Upper lobe of left lung (tissue), 6 donors: ENCODE results near the gene KRT33A. TPM values are rescaled to one million over a fixed set of nuclear protein-coding genes. Genes with fewer than 3 reads are reported as not detected.

Experiments used
- ATAC-seq, 2 donors: fragments of 200-7000 bp; cut with Tn5 transposase; one replicate each; pipeline ENCODE4 v1.9.1; 2022; ENCODE audit warnings: mild to moderate bottlenecking in 2 of 2, moderate library complexity in 2 of 2; ENCODE audit not compliant: low FRiP score in 2 of 2
- DNase-seq, 2 donors: peaks; one replicate each; pipeline ENCODE4 v3.0.0-alpha.2; 2019 to 2020
- H3K27ac ChIP-seq, 4 donors: fragments of 200-600 bp; sonication (generic); one replicate each; pipeline ENCODE4 v1.5.1; 2016 to 2019
- H3K27me3 ChIP-seq, 4 donors: fragments of 200-600 bp; sonication (generic); one replicate each; pipeline ENCODE4 v1.5.1; 2017 to 2019
- H3K36me3 ChIP-seq, 4 donors: fragments of 200-600 bp; sonication (generic); one replicate each; pipeline ENCODE4 v1.5.1; 2016 to 2019
- H3K4me1 ChIP-seq, 4 donors: fragments of 200-600 bp; sonication (generic); one replicate each; pipeline ENCODE4 v1.5.1; 2018 to 2019
- H3K4me3 ChIP-seq, 4 donors: fragments of 200-600 bp; sonication (generic); one replicate each; pipeline ENCODE4 v1.5.1; 2017 to 2019; ENCODE audit warnings: mild to moderate bottlenecking in 2 of 4, moderate library complexity in 1 of 4
- H3K9me3 ChIP-seq, 4 donors: fragments of 200-600 bp; sonication (generic); one replicate each; pipeline ENCODE4 v1.5.1; 2018 to 2019
- CTCF ChIP-seq, 6 experiments: fragments of 450-650 bp in 4 of 6; fragments of 200-600 bp in 2 of 6; sonication (generic) in 2 of 6; IDR thresholded peaks; one replicate each; pipeline ENCODE4 v1.5.1; 2016 to 2019; ENCODE audit warnings: antibody characterized with exemption in 6 of 6
- EP300 ChIP-seq, 4 donors: sonication (generic); formaldehyde crosslinking; IDR thresholded peaks; one replicate each; pipeline ENCODE4 v1.5.1; 2017; ENCODE audit warnings: antibody characterized with exemption in 4 of 4, control low read depth in 2 of 4
- POLR2A ChIP-seq, 4 donors: fragments of 450-650 bp; IDR thresholded peaks; one replicate each; pipeline ENCODE4 v1.5.1; 2016 to 2017; ENCODE audit warnings: antibody characterized with exemption in 4 of 4, mild to moderate bottlenecking in 2 of 4
- POLR2AphosphoS5 ChIP-seq, 2 donors: sonication (generic); formaldehyde crosslinking; IDR thresholded peaks; one replicate each; pipeline ENCODE4 v1.5.1; 2017; ENCODE audit warnings: antibody characterized with exemption in 2 of 2
- WGBS, 2 donors: methylation state at CpG; one replicate each; pipeline ENCODE4 v1.1.5; 2017 to 2018; 5-methylcytosine and 5-hydroxymethylcytosine counted together
- total RNA-seq, 6 donors: library from RNA; depleted of rRNA in 4 of 6; stranded (reverse); fragments of >200 nt in 4 of 6; gene quantifications; one replicate each; pipeline versions ENCODE4 v1.1.0 to v1.2.1, GENCODE V29; 2016 to 2021
- donor health status: DM: no; HTN: no; CAD: no; lungs with moderate emphysema.
- donor health status: DM: no; HTN: yes; CAD: no; lungs with severe emphysema.

KRT33A gene
- total RNA-seq, 6 donors from 2014 or later = not detected

- Histone ChIP-seq H3K9me3 (no peaks in the 10 kb centered on the region), H3K4me1 (no peaks in the 10 kb centered on the region), H3K36me3 (no peaks in the 10 kb centered on the region), H3K27ac (no peak overlapping the region), H3K27me3 (no peaks in the 10 kb centered on the region), H3K4me3 (no peak overlapping the region)
- ATAC-seq (no peak), DNase-seq (no peak)
- WGBS, 2 donors = 89% methylated on average over 9 to 10 of the region's 10 CpGs
- TF ChIP-seq POLR2AphosphoS5 (IDR thresholded peaks at IDR 0.05) = no peak
- no peak for TF ChIP-seq CTCF (IDR thresholded peaks at IDR 0.05)
- TF ChIP-seq POLR2A (IDR thresholded peaks at IDR 0.05) = no peak
- TF ChIP-seq EP300 (IDR thresholded peaks at IDR 0.05) = no peak
These were observed 43.8 kb upstream of the KRT33A start for GRCh38 chr17:41394254-41394996.

- TF ChIP-seq CTCF (IDR thresholded peaks at IDR 0.05) (no peak), POLR2A (IDR thresholded peaks at IDR 0.05) (no peak)
- ATAC-seq = no peak
- no peaks in the 10 kb centered on the region for H3K4me1 ChIP-seq
- peak in 1 of 2 donors; percentile 50 for DNase-seq
- no peaks in the 10 kb centered on the region for H3K36me3 ChIP-seq
- no peaks in the 10 kb centered on the region for H3K9me3 ChIP-seq
- H3K27me3 ChIP-seq = no peaks in the 10 kb centered on the region
- H3K4me3 ChIP-seq = no peak overlapping the region
- 86 to 91% methylated on average over 10 of the region's 10 CpGs for WGBS, 2 donors
- no peak overlapping the region for H3K27ac ChIP-seq
These were observed 43.2 kb upstream of the KRT33A start for GRCh38 chr17:41393826-41394225.

- WGBS, 2 donors = 68 to 74% methylated on average over 5 of the region's 5 CpGs
- DNase-seq (no peak), ATAC-seq (no peak)
- no peak overlapping the region for H3K4me3 ChIP-seq
- no peaks in the 10 kb centered on the region for H3K27me3 ChIP-seq
- no peaks in the 10 kb centered on the region for H3K9me3 ChIP-seq
- TF ChIP-seq CTCF (IDR thresholded peaks at IDR 0.05) (no peak), POLR2A (IDR thresholded peaks at IDR 0.05) (no peak), EP300 (IDR thresholded peaks at IDR 0.05) (no peak), POLR2AphosphoS5 (IDR thresholded peaks at IDR 0.05) (no peak)
- H3K27ac ChIP-seq = no peak overlapping the region
- no peaks in the 10 kb centered on the region for H3K4me1 ChIP-seq
- no peaks in the 10 kb centered on the region for H3K36me3 ChIP-seq
These were observed 42.7 kb upstream of the KRT33A start for GRCh38 chr17:41393294-41393693.

GRCh38 chr17:41392278-41392677 lies 41.6 kb upstream of the KRT33A start:
- DNase-seq (no peak), ATAC-seq (no peak)
- Histone ChIP-seq H3K27me3 (no peaks in the 10 kb centered on the region), H3K4me3 (no peak overlapping the region), H3K27ac (no peak overlapping the region), H3K9me3 (no peaks in the 10 kb centered on the region), H3K36me3 (no peaks in the 10 kb centered on the region), H3K4me1 (no peaks in the 10 kb centered on the region)
- TF ChIP-seq POLR2AphosphoS5 (IDR thresholded peaks at IDR 0.05) (no peak), CTCF (IDR thresholded peaks at IDR 0.05) (no peak), POLR2A (IDR thresholded peaks at IDR 0.05) (no peak), EP300 (IDR thresholded peaks at IDR 0.05) (no peak)
- whole genome bisulfite sequencing, 2 donors = 94 to 95% methylated on average over 1 of the region's 1 CpG

- no peaks in the 10 kb centered on the region for H3K4me1 ChIP-seq
- ATAC-seq (no peak), DNase-seq (no peak)
- 74 to 76% methylated on average over 2 of the region's 2 CpGs for WGBS, 2 donors
- peaks cover 2 to 6% (median 4%) of the 10 kb centered on the region in 4 donors for H3K9me3 ChIP-seq
- H3K27ac ChIP-seq = no peak overlapping the region
- TF ChIP-seq POLR2AphosphoS5 (IDR thresholded peaks at IDR 0.05) = no peak
- no peak for TF ChIP-seq CTCF (IDR thresholded peaks at IDR 0.05)
- no peak for TF ChIP-seq EP300 (IDR thresholded peaks at IDR 0.05)
- no peak for TF ChIP-seq POLR2A (IDR thresholded peaks at IDR 0.05)
- H3K36me3 ChIP-seq = no peaks in the 10 kb centered on the region
- no peaks in the 10 kb centered on the region for H3K27me3 ChIP-seq
- no peak overlapping the region for H3K4me3 ChIP-seq
These were observed 40.9 kb upstream of the KRT33A start for GRCh38 chr17:41391535-41391934.
